ENCODE measurements around the gene PPARA.
"Not testable (repeated sequence)": the region's sequence is repeated elsewhere in the genome, so short reads cannot be mapped to it uniquely, and the experiment has no call there.

Gene PPARA

DNA sequence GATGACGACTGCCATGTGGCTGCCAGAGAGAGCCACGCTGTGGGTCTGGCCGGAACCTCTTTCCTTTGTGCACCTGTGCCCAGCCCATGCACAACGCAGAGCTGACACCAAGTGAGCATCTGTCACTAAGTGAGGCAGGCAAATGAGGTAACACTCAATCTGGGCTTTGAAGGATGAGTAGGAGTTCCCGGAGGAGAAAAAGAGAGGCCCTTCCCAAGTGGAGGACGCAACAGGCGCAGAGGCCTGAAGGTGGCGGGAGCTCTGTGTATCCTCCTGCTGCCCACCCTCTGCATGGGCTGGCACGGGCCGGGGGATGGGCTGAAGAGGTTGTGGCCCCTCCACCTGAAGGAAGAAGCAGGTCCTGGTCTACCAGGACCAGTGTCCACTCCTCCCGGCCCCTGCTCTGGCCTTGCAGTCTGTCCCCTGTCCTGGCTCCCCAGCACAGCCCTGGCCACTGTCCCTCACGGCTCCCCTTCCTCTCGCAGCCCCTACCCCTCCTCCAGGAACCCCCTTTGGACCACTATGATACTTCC, 23.4 kb upstream of the PPARA start:
- DNase-seq (ENCODE audit: low spot score), result no peak

DNA sequence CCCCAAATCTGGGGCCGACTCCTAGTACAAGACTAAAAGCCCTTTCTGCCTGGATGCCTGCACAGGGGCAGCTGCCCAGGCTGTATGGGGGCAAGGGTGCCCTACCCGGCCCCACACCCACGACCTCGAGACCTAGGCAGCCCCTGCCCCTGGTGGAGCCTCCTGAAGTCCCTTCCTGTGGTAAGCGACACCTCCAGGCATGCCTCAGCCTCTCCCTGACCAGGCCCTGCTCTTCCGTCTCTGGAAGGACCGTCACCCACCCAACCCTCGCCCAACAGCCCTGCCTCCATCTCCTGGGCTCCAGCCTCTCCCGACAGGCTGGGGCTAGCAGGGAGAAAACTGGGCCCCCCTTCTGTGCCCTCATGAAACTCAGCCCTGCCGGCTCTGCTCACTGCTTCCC, 22.8 kb upstream of the PPARA start:
- DNase-seq (ENCODE audit: low spot score), result no peak

DNA sequence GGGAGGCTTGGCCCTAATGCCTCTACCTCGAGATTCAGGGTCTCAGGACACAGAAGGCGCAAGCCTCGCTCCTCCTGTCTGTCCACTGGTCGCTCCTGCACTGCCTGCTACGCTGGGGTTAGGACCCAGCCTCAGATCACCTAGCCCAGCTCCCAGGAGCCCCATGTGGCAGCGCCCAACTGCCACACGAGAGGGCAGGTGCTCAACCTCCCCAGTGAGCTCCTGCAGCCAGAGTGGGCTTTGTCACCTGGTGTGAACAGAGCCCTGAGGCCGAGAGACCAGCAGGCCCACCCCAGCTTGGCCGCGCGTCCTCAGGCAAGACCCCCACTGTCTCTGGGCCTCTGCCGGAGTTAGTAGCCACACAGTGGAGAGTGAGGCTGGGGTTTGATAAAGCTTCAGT, 21.7 kb upstream of the PPARA start:
- DNase-seq (ENCODE audit: low spot score), result no peak

DNA sequence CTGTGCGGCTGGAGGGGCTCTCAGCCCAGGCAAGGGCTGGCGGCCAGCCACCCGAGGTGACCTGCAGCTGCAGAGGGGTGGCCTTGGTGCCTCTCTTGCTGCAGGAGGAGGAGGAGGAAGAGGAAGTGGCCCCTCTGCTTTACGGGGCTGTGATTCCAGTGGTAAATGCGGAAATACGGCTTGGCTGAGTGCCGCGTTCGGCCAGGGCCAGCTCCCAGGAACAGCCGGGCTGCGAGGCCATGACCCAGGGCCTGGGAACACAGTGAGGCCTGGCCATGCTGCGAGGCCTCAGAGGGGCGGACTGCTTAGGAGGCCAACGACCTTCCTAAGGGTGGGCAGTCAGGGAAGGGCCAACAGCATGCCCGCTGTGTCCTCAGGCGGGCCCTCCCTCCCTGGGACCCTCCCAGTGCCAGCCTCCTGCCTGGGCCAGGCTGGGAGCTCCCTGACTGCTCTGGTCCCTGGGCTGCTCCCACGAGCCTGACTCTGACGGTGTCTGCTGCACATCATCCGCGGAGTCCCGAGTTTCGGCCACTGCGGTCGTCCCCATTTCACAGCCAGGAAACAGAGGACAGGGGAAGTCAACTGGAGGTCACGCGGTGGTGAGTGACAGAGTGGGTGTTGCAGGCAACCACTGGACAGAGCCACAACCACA, 20.8 kb upstream of the PPARA start:
- DNase-seq (ENCODE audit: low spot score), result no peak

- no peak for DNase-seq (ENCODE audit: low spot score)
These were observed 19.2 kb upstream of the PPARA start for GRCh38 chr22:46131151-46131587.

DNA sequence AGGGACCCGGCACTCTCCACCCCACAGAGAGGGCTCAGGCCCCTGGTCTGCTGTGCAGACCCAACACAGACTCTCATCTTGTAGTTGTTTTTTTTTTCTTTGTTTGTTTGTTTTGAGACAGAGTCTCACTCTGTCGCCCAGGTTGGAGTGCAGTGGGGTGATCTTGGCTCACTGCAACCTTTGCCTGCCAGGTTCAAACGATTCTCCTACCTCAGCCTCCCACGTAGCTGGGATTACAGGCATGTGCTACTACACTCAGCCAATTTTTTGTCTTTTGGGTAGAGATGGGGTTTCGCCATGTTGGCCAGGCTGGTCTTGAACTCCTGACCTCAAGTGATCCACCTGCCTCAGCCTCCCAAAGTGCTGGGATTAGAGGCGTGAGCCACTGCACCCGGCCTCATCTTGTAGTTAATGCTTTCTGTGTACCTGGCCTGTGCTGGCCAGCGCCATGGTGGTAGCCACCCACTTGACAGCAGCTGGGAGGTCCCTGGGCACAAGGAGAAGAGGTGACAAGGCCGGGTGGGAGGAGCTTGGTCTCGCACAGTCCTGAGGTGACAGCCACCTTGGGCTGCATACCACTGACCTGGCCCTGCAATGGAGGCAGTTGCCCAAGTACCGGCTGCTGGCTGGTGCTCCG, 18.0 kb upstream of the PPARA start:
- DNase-seq (ENCODE audit: low spot score), result not testable (repeated sequence)

GRCh38 chr22:46132830-46133587, 17.3 kb upstream of the PPARA start:
- no peak for DNase-seq (ENCODE audit: low spot score)

DNA sequence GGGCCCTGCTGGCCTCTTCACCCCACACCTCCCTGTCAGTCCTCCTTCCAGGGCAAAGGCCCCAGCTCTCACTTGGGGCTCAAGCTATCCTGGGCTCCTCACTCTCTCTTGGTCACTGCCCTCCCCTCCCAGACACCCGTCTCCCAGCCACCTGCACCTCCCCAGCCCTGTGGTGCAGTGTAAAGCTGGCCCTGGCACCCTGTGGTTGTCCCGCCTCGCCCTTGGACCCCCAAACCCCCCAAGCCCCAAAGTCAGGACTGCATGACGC, 16.8 kb upstream of the PPARA start:
- DNase-seq (ENCODE audit: low spot score), result no peak

DNA sequence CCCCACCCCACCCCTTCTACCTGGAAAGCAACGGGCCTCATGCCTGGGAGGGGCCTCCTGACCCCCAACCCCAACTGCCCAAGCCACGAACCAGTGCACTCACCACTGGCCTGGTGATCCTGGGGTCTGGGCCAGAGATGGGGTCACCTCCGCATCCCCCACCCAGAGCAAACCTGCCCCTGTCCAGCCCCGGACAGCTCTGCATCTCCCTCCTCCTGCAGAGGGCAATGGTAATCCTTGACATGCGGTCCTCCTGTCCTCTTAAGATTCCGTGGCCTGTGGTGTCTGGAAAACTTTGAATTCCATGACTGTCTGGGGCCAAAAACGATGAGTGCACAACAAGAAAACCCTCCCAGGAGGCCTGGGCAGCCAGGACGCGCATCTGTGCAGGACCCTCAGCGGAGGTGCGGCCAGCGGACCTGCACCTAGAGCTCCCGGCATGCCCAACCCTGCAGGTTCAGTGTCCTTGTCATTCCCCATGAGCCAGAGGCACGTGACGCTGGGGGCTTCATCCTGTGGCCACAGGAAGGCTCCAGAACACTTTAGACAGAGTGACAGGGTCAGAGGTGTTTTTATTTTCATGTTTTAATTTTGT, 16.1 kb upstream of the PPARA start:
- no peak for DNase-seq (ENCODE audit: low spot score)

GRCh38 chr22:46135611-46136485, 14.5 kb upstream of the PPARA start:
- DNase-seq (ENCODE audit: low spot score), result no peak

DNA sequence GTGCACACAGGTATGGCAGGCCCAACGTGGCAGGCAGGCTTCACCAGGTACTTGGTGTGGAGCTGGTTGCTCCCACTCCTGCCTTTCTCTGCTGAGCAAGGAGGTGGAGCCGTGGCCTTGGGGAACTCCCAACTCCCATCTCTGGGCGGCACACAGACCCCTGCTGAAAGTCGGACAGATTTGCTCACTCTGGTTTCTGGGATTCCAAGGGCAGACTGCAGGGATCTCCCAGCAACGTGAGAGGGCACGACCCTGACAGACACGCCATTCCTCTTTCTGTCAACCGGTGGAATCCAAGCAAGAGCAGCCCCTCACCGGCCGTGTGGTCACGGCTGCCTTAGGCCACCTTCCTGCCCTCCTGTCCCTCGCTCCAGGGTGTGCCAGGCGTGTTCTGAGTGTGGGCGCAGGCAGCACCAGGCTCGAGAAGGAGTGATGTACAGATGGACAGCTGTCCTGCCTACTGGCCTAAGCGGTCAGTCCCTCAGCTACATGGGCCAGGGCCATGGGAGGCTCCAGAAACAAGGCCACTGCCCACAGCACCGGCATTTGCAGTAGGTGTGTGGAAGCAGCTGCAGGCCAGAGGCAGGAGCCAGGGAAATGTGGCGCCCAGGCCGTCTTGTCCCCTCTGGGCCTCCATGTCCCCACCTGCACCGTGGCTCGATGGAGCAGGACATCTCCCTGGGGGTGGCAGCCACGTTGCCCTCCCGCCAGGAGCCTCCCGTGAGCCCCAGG, 13.7 kb upstream of the PPARA start:
- no peak for DNase-seq (ENCODE audit: low spot score)

GRCh38 chr22:46137218-46137766, 13.0 kb upstream of the PPARA start:
- no peak for DNase-seq (ENCODE audit: low spot score)

- no peak for DNase-seq (ENCODE audit: low spot score)
These were observed 12.1 kb upstream of the PPARA start for GRCh38 chr22:46138058-46138797.

DNA sequence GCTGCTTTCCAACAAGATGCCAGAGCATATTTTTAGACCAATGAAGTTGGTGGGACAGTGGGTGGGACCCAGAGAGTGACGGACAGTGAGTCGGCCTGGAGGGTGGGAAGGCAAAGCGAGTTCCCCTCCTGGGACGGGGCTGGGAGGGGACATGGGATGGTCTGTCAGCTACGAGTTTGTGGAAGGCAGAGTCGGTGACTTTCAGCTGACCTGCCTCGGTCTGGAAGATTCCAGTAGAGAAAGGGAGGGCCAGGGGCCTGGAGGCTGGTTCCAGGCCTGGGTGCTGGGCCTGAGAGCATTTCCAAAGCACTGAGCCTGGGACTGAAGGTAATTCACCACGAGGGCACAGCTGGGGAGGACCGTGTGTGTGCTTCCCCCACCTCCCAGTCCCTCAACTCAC, 10.9 kb upstream of the PPARA start:
- not testable (repeated sequence) for DNase-seq (ENCODE audit: low spot score)

DNA sequence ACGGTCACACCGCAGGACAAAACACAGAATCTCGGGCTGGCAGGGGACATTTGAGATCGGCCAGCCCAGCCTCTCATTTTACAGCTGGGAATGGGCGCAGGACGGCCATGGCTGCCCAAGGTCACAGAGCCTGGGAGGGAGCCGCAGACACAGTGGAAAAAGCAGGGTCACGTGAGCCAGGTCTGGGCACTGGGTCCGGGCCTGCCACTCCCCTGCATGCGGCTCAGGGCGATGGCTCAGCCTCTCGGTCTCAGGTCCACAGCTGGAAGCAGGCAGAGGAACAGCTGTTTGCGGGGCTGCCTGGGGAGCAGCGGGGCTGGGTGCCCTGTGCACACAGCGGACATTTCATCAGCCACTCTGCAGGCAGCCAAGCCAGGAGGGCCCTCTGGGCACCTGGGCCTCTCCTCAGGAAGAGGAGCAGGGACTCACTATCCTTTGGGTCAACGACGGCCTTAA, 10.4 kb upstream of the PPARA start:
- DNase-seq (ENCODE audit: low spot score), result no peak

- DNase-seq (ENCODE audit: low spot score), result no peak
These were observed 9.1 kb upstream of the PPARA start for GRCh38 chr22:46140989-46141928.

DNA sequence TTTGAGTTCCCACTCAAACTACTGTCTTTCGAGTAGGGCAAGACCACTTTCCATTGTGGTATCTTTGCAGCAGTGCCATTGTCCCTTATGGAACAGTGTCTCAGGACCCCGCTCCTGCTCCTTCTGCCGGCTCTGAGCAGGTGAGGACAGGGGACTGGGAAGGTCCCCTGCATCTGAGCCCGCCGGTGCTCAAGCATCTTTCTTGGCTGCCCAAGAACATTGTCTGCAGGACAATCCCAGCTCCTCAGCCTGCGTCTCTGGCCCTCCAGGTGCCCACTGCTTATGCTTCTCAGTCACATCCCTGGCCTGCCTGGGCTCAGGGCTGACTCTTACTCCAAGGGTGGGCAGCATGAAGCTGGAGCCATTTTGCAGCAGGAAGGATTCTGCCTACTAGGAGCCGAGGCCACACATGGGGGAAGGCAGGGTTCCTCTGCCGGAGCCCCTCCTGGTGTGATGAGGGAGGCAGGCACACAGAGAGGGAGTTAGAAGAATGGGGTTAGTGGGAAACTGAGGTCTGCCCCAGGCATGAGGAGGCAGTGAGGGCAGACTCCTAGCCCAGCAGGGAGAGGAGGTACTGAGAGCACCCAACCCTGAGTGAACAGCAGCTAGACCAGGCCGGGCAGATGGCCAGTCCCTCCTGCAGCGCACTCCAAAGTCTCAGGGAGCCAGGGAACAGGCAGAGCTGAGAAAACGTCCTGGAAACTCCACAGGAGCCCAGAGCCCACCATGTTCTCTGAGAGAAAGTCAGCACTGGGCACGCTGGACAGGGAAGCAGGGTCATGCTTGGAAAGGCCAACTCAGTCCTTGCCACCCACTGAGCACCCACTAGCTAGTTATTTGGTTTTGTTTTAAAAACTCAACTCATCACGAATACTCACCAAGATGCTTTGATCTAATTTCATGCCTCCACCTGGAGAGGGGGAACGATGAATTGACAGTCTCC, 7.5 kb upstream of the PPARA start:
- DNase-seq (ENCODE audit: low spot score), result no peak
